B cell (primary cell): ENCODE results near the gene ANAPC2. TPM values are rescaled to one million over a fixed set of nuclear protein-coding genes. Genes with fewer than 3 reads are reported as not detected.

Experiments
- ATAC-seq: fragments of 200-7000 bp; cut with Tn5 transposase; one replicate; pipeline ENCODE4 v1.10.0; 2021; ENCODE audit warnings: low read depth, mild to moderate bottlenecking, moderate number of reproducible peaks, moderate library complexity
- CTCF ChIA-PET: fragments of 350-600 bp; sonication (Branson Sonifier 250); formaldehyde crosslinking; loops from one replicate; lab custom pipeline; 2021; ENCODE audit warnings: antibody characterized with exemption, inconsistent platforms; lab: Charles Lee
- POLR2A ChIA-PET: fragments of 350-600 bp; sonication (Branson Sonifier 250); formaldehyde crosslinking; loops from one replicate; lab custom pipeline; 2021; ENCODE audit warnings: antibody characterized with exemption; lab: Charles Lee
- DNase-seq: peaks from one replicate; pipeline ENCODE4 v3.0.0; 2013
- H2AFZ ChIP-seq: 2 replicates; pipeline ENCODE4 v1.6.1; 2012; ENCODE audit warnings: mild to moderate bottlenecking, low read depth, low read length; ENCODE audit not compliant: insufficient read depth, poor library complexity, severe bottlenecking
- H3K27ac ChIP-seq, 2 donors: 1 replicate in 1 of 2; 2 replicates in 1 of 2; pipeline ENCODE4 v1.5.1; 2012 to 2013; ENCODE audit warnings: low read length in 2 of 2, mild to moderate bottlenecking in 2 of 2, moderate library complexity in 1 of 2
- H3K27me3 ChIP-seq, 4 experiments: fragments of 200-600 bp in 1 of 4; sonication (generic) in 1 of 4; replicated peaks in 1 of 4; 1 replicate in 2 of 4; 2 replicates in 2 of 4; pipeline versions ENCODE4 v1.6.1 to v1.7.0; 2013 to 2016; ENCODE audit warnings: low read length in 3 of 4, mild to moderate bottlenecking in 2 of 4, mixed read lengths in 1 of 4, moderate library complexity in 1 of 4; ENCODE audit not compliant: insufficient read depth in 4 of 4, control insufficient read depth in 3 of 4; ENCODE audit errors: control extremely low read depth in 1 of 4
- H3K36me3 ChIP-seq, 2 experiments: replicated peaks in 1 of 2; 1 replicate in 1 of 2; 2 replicates in 1 of 2; pipeline versions ENCODE4 v1.6.1 to v1.7.1; 2013; ENCODE audit warnings: low read length in 1 of 2; ENCODE audit not compliant: insufficient read depth in 2 of 2, control insufficient read depth in 1 of 2; ENCODE audit errors: control extremely low read depth in 1 of 2, extremely low read depth in 1 of 2
- H3K4me1 ChIP-seq, 2 donors: fragments of 200-600 bp in 1 of 2; sonication (generic) in 1 of 2; 1 replicate in 1 of 2; 2 replicates in 1 of 2; pipeline versions ENCODE4 v1.5.1 to v1.6.1; 2013 to 2017; ENCODE audit warnings: low read length in 2 of 2; ENCODE audit not compliant: control insufficient read depth in 2 of 2, insufficient read depth in 2 of 2
- H3K4me2 ChIP-seq: replicated peaks from 2 replicates; pipeline ENCODE3; 2012; ENCODE audit warnings: mild to moderate bottlenecking, low read depth, low read length; ENCODE audit not compliant: poor library complexity, severe bottlenecking
- H3K4me3 ChIP-seq, 5 experiments: fragments of 200-600 bp in 1 of 5; sonication (generic) in 1 of 5; 1 replicate in 3 of 5; 2 replicates in 2 of 5; pipeline versions ENCODE4 v1.5.1 to v1.7.0; 2011 to 2016; ENCODE audit warnings: low read length in 4 of 5, mild to moderate bottlenecking in 4 of 5, low read depth in 2 of 5, control low read depth in 1 of 5, moderate library complexity in 1 of 5; ENCODE audit not compliant: insufficient read depth in 1 of 5; ENCODE audit errors: control extremely low read depth in 1 of 5, extremely low read depth in 1 of 5
- H3K79me2 ChIP-seq: fragments of 200-600 bp; sonication (generic); one replicate; pipeline ENCODE4 v1.6.0; 2016; ENCODE audit warnings: low read length; ENCODE audit not compliant: control insufficient read depth, insufficient read depth
- H3K9ac ChIP-seq: fragments of 200-600 bp; sonication (generic); 2 replicates; pipeline ENCODE4 v1.6.1; 2017; ENCODE audit warnings: mild to moderate bottlenecking, low read length, moderate library complexity
- H3K9me3 ChIP-seq, 3 donors: one replicate each; pipeline versions ENCODE4 v1.6.1 to v1.7.1; 2013; ENCODE audit warnings: low read length in 2 of 3; ENCODE audit not compliant: control insufficient read depth in 2 of 3, insufficient read depth in 1 of 3; ENCODE audit errors: control extremely low read depth in 1 of 3
- H4K20me1 ChIP-seq: 2 replicates; pipeline ENCODE4 v1.6.0; 2012; ENCODE audit warnings: mild to moderate bottlenecking, low read length; ENCODE audit not compliant: insufficient read depth, control insufficient read depth, poor library complexity, severe bottlenecking
- H3K27ac Mint-ChIP-seq: one replicate; pipeline ENCODE4 v1.8.0; 2021; ENCODE audit warnings: mixed read lengths
- H3K27me3 Mint-ChIP-seq: one replicate; pipeline ENCODE4 v1.8.0; 2021; ENCODE audit warnings: mixed read lengths
- H3K4me1 Mint-ChIP-seq: one replicate; pipeline ENCODE4 v1.8.0; 2021; ENCODE audit warnings: mixed read lengths
- H3K4me3 Mint-ChIP-seq: one replicate; pipeline ENCODE4 v1.8.0; 2021; ENCODE audit warnings: mixed read lengths
- H3K9me3 Mint-ChIP-seq: one replicate; pipeline ENCODE4 v1.8.0; 2022; ENCODE audit warnings: mixed read lengths; ENCODE audit not compliant: insufficient read depth
- CTCF ChIP-seq: fragments of 200-600 bp; IDR thresholded peaks from one replicate; pipeline ENCODE4 v1.8.0; 2022; ENCODE audit warnings: antibody characterized with exemption, mild to moderate bottlenecking
- EZH2 ChIP-seq: IDR thresholded peaks from 2 replicates; pipeline ENCODE4 v1.6.1; 2012; ENCODE audit warnings: borderline replicate concordance, low read depth, mild to moderate bottlenecking, moderate library complexity, low read length; ENCODE audit not compliant: insufficient read depth, poor library complexity, severe bottlenecking
- WGBS: methylation state at CpG from one replicate; pipeline ENCODE4 v1.1.5; 2013; ENCODE audit warnings: missing lambda C conversion rate; ENCODE audit not compliant: insufficient coverage; 5-methylcytosine and 5-hydroxymethylcytosine counted together
- intact Hi-C: fragments of 100-400 bp; cut with micrococcal nuclease; formaldehyde crosslinking; loops from one replicate; pipeline ENCODE4 v1.10.0; 2022
- polyA plus RNA-seq: library from polyadenylated mRNA; depleted of rRNA; stranded (reverse); fragments of >200 nt; gene quantifications from 2 replicates; pipeline ENCODE4 v1.2.3, GENCODE V29; 2012
- total RNA-seq, 2 donors: library from RNA; stranded (reverse); fragments of 120-200 nt in 1 of 2; gene quantifications; 1 replicate in 1 of 2; 2 replicates in 1 of 2; pipeline versions ENCODE4 v1.2.3 to v1.2.4, GENCODE V29; 2013 to 2022

The ANAPC2 gene
- total and polyA plus RNA-seq, 2 donors (not counting 1 experiment from before 2014, with no cell fraction given): 121 to 127 TPM

- Histone ChIP-seq H4K20me1 (no peaks in the 10 kb centered on the region), H3K9me3 (no peaks in the 10 kb centered on the region), H3K4me2 (peak within 1 kb of the TSS; percentile 16), H3K79me2 (no peaks in the 10 kb centered on the region), H2AFZ (peak within 1 kb of the TSS; percentile 40), H3K36me3 (no peaks in the 10 kb centered on the region), H3K27ac (no peak within 1 kb of the TSS), H3K4me1 (peaks cover 13 to 28% of the 10 kb centered on the region in 2 donors), H3K4me3 (no peak within 1 kb of the TSS), H3K9ac (no peak within 1 kb of the TSS), H3K27me3 (peaks cover 0 to 35% (median 2%) of the 10 kb centered on the region in 4 experiments)
- H3K4me1 Mint-ChIP-seq: peaks cover 14% of the 10 kb centered on the region
- peaks cover 4% of the 10 kb centered on the region for H3K27me3 Mint-ChIP-seq
- H3K4me3 Mint-ChIP-seq: no peak within 1 kb of the TSS
- H3K27ac Mint-ChIP-seq: no peak within 1 kb of the TSS
- H3K9me3 Mint-ChIP-seq: no peaks in the 10 kb centered on the region
- POLR2A ChIA-PET: interaction anchor here (0.7 to 1.0 kb wide), 3 partner anchors 14 to 181 kb away, joined by 3 to 5 read pairs (median 3); partner anchors contain the start of genes SAPCD2 and TUBB4B
- ATAC-seq: peak; percentile 32
- TF ChIP-seq CTCF (peak; percentile 82), EZH2 (no peak)
- DNase-seq: peak; percentile 89
- WGBS: 47% methylated on average over 24 of the region's 25 CpGs
- intact Hi-C loops: loop anchor here (1.0 kb wide), 2 partner anchors 39 to 109 kb away; partner anchors contain the start of genes ANAPC2 and SSNA1
- CTCF ChIA-PET: interaction anchor here (0.5 to 7.0 kb wide), 24 partner anchors 11 to 440 kb away, joined by 3 to 76 read pairs (median 5); partner anchors contain the start of genes ANAPC2, DPP7, MAN1B1 and NPDC1
Observed at GRCh38 chr9:137227054-137227852, 38.9 kb upstream of the ANAPC2 start, which contains the start of gene RNF224. Gene RNF224 (plus strand): TSS chr9:137227502. CDS start chr9:137228336, 834 bp downstream.
